C4-2B (cell line): Measurements from ENCODE around the gene RASD1.

Source experiments
- ZFX ChIP-seq: fragments of 450-650 bp; IDR thresholded peaks from 2 replicates; pipeline ENCODE4 v1.6.1; 2017
- TF ChIP-seq, protein P1 (sequence below): fragments of 450-650 bp; conservative IDR thresholded peaks from 2 replicates; pipeline ENCODE4 v1.5.1; 2017; ENCODE audit warnings: mild to moderate bottlenecking

DNA sequence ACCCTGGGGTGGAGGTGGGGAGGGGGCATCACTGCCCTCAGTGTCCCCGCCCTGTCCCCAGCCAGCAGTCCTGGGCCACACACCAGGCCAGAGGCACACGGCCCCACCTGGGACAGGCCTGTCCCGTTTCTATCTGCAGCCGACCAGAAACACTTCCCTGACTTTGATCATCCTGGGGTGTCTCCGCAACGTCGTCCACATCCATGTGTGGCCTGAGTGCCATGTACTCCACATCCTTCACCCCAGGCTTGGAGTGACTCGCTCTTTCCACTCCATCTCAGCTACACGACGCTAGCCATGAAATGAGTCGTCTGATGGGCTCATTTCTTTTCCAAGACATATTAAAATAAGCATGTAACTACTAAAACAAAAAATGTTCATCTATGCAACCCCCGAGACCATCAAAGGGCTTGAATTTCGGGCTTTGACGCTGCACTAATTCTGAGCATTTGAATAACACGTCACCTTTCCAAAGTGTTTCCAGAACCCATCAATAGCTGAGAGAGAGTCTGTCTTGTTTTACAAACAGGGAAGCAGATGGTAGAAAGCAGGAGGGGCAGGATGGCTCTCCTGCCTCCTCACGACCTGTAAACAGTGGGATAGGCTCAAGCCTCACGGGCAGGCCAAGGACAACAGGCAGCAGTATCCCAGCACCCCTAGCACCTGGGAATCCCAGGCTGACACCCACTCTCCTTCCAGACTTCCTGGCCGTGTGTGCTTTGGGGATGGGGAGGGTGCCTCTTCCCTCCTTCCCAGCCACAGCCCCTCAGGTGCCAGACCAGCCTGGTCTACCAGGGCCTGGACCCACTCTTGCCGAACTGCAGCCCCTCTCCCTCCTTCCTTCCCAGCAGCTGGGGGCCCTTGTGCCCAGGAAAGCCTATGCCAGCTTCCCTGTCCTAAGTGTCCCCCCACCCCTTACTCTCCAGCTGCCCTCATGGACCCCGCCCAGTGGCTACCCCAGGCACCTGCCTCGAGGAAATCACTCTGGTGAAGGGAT is 20.0 kb upstream of the RASD1 start:
- TF ChIP-seq, protein P1, sequence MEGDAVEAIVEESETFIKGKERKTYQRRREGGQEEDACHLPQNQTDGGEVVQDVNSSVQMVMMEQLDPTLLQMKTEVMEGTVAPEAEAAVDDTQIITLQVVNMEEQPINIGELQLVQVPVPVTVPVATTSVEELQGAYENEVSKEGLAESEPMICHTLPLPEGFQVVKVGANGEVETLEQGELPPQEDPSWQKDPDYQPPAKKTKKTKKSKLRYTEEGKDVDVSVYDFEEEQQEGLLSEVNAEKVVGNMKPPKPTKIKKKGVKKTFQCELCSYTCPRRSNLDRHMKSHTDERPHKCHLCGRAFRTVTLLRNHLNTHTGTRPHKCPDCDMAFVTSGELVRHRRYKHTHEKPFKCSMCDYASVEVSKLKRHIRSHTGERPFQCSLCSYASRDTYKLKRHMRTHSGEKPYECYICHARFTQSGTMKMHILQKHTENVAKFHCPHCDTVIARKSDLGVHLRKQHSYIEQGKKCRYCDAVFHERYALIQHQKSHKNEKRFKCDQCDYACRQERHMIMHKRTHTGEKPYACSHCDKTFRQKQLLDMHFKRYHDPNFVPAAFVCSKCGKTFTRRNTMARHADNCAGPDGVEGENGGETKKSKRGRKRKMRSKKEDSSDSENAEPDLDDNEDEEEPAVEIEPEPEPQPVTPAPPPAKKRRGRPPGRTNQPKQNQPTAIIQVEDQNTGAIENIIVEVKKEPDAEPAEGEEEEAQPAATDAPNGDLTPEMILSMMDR: no peak
- TF ChIP-seq ZFX: no peak
